NCI-H748 treated with DMSO at 0.1 percent for 48 hours (cell line): ENCODE measurements around the gene MYO9A.
"Not testable (repeated sequence)": the region's sequence is repeated elsewhere in the genome, so short reads cannot be mapped to it uniquely, and the experiment has no call there.

Experiments used
- DNase-seq: peaks from one replicate; lab custom pipeline; 2025; lab: John Stamatoyannopoulos, UW

The MYO9A gene

DNA sequence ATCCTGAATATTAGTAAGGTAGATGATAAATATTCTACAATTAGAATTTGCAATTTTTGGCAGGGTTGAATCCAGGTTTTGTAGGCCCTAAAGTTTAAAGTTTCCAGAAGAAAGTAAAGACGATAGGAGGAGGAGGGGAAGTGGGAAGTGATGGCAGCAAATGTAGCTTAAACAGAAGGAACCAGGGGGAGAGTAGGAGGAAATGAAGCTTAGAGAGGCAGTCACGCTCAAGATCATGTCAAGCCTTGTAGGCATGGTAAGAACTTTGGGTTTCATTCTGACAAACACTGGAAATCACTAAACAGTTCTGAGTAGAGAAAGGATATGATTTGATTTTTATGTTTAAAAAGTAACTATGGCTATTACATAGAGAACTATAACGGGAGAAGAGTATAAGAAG is 243.7 kb downstream of the MYO9A start:
- DNase-seq: no peak

DNA sequence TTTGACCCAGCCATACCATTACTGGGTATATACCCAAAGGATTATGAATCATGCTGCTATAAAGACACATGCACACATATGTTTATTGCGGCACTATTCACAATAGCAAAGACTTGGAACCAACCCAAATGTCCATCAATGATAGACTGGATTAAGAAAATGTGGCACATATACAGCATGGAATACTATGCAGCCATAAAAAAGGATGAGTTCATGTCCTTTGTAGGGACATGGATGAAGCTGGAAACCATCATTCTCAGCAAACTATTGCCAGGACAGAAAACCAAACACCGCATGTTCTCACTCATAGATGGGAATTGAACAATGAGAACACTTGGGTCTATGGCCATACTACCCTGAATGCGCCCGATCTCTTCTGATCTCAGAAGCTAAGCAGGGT is 259.7 kb downstream of the MYO9A start:
- not testable (repeated sequence) for DNase-seq

DNA sequence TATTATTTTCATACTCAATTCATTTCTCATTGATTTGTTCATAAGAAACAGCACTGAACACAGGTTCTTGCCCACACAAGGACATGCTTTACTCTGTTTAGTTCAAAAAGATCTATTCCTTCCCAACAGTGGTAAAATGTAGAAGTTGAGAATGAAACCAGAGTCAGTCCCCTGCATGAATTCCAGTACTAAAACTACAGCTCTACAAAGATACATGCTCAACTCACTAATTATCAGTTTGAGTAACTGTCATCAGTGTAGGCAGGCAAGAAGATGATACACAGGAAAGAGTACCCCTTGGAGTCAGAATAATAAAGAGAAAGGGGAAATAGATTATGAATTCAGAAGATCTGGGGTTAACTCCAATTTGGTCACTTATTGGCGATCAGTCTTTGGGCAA is 264.4 kb downstream of the MYO9A start:
- no peak for DNase-seq

DNA sequence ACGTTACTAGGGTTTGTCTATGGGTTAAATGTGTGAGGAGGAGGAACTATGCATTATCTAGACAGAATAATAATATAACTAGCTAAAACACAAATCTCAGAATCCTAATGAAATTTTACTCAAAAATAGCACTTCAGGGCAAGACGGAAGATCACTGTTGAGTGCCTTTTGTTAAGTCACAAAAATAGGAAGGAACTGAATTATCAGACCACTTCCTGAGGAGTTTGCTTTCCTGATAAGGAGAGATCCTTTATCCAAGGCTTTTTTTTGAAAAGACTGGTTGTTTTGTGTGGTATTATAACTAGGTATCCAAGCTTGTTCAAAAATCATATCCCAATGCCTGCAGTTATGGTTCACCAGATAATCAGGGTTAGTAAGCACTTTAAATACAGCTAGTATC is 273.0 kb downstream of the MYO9A start:
- no peak for DNase-seq

DNA sequence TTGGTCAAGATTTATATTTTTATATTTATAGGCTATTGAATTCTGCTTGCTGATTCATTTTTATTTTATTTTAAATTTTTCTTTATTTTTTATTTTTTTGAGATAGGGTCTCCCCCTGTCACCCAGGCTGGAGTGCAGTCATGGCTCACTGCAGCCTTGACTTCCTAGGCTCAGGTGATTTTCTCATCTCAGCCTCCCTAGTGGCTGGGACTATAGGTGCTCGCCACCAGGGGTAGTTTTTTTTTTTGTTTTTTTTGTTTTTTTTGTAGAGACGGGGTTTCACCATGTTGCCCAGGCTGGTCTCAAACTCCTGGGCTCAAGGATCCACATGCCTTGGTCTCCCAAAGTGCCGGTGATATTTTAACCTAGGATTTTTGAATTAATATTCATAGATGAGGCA is 276.4 kb downstream of the MYO9A start:
- DNase-seq: no peak

DNA sequence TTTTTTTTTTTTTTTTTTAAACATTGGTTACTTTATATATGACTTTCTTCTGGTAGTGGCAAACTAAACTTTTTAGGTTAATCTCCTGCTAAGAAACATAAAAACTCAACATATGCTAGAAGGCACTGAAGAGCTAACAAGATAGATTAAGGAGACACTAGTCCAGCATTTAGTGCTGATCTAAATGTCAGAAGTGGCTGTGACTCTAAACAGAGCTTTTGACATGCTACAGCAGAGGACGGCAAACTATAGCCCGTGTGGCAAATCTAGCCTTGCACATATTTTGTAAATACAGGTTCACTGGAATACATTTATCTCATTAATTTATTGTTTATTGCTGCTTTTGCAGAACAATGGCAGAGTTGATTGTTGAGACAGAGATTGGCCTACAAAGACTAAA is 287.0 kb downstream of the MYO9A start:
- DNase-seq: no peak

DNA sequence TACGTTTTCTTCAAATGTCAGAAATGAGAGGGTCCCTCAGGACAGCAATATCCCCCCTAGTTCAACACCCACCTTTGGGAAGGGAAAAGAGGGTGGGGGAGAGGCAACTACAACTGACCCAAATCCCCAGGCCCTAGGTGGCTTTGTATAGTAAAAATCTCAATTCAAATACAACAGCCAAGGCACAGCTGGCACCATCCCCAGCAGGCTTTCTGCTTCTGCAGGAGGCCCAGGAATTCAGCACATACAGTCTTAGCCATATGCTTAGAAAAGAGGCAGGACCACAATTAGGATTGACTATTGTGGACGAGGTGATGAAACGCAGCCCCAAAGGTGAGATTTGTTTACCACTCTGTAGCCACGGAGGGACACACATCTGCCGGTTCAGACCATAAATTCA is 291.8 kb downstream of the MYO9A start:
- DNase-seq: no peak

DNA sequence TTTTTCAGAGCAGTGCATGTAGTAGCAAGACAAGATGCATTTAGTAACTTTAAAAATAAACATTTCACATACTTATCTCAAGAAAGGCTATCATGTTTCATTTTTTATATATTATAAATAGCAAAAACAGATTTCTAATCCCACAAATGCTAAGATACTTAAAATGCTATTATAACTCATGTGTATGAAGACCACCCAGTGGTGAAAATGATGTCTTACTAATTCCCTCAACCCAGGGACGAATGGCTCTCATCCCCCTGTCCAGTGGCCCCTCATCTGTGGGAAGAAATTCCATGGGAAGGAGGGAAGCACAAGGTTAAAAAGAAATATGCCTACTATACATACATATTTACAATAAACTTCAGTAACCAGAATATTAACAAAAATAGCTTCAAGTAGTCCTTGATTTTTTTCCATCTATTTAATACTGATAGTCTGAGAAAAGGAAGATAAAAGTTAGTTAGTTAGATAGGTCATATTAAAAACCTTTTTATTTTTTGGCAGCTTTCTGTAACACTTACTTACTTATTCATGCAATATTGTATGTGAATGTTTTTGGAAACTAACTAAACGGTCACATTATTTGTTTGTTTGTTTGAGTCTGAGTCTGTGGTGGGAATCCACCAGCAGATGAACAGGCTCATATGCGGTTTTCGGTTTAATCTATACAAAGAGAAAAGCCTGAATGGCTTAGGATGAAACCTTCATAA is 292.8 kb downstream of the MYO9A start:
- no peak for DNase-seq

DNA sequence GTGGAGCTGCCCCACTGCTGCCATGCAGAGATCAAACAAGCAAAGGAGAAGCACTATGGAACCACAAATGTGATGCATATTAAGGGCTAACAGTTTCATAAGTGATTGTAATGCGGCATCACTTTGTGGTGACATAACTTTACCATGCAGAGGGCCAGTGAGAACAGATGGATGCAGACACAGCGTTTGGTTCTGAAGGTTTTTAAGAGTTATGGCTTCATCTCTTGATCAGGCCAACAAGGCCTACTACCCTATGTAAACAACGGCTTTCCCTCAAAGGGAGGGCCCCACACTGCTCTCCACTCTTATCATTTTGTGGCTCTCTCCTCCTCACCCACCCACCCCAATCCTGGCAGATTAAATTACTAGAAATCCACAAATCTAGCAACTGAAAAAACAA is 294.1 kb downstream of the MYO9A start:
- no peak for DNase-seq

DNA sequence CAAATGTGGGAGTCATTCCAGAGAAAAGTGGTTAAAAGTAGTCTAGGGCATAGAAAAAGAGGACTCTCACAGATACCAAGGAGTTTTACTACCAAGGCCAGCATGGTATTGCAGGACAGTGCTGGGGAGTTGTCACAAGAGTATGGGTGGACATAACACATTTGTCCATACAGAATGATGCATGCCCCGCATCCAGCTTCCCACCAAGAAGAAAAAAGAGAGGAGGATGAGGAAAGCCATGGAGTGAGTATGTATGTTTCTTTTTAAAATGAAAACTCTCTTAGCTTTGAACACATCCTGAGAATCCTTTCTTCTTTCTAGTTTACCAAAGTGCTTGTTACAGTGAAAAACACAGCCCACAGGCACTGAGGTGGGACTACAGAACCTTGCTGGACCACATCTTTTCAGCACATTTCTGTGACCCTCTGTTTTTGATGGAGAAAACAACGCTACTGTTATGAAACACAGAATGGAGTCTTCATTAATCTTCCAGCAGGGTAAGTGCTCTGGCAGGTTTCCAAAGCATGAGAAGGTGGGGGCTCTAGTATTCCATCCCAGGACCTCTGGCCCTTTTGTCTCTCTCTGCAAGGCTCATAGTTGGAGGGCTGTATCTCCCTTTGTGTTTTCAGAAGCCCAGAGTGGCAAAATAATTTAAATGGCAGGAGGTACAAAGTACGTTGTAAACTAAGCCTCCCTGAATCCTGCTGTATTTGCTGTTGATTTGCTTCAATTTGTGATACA is 294.9 kb downstream of the MYO9A start:
- DNase-seq: no peak

DNA sequence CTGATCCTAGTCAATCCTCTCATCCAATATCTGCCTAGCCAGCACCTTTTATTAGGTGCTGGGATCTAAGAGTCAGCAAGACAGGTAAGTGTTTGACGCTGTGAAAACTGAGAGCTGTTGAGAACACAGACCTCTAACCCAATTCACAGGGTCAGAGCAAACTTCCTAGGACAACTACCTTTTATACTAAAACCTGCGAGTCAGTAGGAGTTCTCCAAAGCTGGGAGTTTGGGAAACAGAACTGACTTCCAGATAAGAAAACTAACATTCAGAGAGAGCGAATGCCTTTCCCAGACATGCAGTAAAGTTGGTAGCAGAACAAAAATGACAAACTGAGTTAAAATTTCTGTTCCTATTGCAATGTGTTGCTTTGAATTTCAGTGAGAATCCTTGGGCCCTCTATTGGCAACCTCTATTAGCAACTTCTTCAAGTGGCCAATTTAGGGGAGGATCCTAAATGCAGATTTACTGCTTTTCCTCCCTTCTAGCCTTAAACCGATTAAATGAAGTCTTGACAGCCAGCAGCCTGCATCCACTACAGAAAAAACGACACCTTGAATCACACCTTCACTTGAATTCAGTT is 296.3 kb downstream of the MYO9A start:
- no peak for DNase-seq

DNA sequence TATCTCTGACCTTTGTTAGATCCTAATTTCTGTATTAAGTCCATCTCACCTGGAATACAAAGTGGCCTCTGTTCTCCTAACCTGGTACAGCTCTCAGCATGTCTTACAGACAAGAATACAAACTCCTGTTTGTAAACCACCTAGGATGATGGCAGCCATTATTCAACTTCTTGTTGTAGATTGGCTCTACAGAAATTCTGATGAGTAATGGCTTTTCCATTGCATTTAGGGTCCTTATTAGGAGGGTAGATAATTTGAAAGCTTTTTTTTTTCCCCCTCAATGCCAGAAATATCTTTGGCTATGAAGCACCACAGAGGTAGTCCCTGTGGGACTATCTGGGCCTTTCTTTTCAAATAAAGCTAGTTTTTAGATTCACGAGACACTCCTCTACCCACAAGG is 297.8 kb downstream of the MYO9A start:
- no peak for DNase-seq

DNA sequence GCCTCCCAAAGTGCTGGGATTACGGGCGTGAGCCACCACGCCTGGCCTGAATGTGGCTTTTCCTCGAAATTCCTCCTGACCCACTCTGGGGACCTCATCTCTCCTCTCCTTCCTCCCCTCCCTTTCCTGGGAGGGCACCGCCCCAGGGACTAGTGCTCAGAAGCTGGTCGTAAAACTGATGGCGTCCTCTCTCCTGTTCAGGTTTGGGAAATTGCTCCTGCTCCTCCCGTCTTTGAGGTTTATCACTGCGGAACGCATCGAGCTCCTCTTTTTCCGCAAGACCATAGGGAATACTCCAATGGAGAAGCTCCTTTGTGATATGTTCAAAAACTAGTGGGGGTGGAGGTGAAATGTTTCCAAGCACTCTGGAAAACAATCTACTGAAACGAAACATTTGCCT is 300.6 kb downstream of the MYO9A start:
- DNase-seq: no peak

DNA sequence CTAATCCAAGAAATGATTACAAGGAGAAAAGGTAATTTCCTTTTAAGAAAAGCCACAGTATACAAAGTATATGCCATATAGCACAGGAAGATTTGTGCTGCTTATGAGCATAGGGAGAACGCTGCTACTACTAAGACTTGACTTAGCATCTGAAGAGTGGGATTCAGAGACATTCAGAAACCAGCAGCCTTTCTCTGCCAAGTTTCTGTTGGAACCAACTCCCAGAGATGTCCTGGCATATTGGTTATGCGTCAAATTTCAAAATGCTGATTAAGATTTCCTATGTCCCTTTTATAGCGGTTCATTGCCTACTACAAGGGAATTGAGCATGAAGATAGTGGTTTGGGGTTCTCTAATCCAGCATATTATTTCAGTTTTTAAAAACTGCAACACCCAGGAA is 302.6 kb downstream of the MYO9A start:
- DNase-seq: no peak

DNA sequence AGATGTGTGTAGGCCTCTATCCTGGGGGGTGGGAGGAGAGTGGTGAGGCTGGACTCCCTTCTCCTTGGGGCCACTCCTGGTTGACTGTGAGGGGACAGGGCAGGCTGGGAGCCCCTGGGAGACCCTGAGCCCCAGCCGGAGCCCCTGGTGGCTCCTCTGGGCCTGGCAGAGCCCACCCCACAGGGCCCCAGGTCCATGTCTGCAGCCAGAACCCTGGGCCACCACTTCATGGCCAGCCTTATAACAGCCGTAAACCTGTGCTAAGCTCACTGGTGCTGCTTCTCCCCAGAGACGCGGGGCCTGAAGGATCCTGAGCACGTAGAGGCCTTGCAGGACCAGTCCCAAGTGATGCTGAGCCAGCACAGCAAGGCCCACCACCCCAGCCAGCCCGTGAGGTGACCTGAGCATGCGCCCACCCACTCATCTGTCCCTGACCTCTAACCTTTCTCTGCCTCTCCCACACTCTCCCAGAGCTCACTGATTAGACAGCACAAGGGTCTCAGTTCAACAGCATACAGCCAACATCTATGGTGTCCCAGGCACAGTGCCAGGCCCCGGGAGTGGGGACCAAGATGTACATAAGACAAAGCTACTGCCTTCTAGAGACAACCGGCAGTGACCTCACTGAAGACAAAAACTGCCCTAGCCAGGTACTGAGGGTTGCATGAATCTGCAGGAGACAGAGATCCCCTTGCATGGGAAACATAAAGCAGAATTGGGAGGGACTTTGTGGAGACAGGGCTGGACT is 304.1 kb downstream of the MYO9A start:
- DNase-seq: no peak

DNA sequence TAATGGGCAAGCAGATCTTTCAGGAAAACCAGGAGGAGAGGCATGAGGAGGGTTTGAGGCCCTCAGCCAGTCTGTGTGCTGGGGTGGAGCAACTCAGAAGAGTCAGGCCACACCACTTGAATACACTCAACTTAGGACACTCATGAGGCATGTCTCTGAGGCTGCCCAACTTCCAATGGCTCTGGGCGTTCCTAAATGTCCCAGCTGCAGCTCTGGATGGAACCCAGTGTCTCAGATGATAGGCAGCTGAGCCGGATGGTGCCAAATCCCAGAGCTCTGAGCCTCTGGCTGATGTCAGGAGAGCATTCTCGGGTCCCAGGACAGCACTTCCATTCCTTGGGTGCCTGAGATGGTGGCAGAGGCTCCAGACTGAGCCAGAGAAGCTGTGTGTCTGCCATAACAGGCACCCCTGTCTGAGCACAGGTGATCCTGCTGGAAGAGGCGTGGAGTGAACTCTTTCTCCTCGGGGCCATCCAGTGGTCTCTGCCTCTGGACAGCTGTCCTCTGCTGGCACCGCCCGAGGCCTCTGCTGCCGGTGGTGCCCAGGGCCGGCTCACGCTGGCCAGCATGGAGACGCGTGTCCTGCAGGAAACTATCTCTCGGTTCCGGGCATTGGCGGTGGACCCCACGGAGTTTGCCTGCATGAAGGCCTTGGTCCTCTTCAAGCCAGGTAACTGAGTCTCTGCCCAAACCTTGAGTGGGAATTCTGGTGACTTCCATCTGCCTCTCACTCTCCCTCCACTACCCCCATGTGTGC is 304.8 kb downstream of the MYO9A start:
- no peak for DNase-seq

DNA sequence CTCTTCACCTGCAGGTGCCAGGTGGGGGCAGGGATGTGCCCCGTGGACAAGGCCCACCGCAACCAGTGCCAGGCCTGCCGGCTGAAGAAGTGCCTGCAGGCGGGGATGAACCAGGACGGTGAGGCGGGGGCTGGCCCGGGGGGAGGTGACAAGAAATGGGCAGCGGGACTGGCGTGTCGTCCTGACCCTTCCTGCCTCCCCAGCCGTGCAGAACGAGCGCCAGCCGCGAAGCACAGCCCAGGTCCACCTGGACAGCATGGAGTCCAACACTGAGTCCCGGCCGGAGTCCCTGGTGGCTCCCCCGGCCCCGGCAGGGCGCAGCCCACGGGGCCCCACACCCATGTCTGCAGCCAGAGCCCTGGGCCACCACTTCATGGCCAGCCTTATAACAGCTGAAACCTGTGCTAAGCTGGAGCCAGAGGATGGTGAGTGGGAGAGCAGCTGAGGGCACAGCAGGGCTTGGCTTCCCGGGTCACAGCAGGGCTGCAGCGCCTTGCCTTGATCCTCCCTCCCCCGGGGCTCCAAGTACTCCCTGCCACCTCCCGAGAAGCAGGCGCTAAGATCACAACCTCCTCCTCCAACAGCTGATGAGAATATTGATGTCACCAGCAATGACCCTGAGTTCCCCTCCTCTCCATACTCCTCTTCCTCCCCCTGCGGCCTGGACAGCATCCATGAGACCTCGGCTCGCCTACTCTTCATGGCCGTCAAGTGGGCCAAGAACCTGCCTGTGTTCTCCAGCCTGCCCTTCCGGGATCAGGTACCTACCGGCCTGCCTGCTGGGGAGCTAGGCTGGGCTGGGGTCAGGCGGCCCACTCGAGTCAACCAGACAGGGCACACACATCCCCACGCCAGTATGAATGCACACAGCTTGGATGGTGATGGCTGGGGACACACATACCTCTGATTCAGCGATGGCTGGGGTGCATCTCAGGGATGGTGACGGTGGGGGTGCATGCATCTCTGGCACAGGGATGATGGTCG is 305.9 kb downstream of the MYO9A start:
- DNase-seq: no peak

DNA sequence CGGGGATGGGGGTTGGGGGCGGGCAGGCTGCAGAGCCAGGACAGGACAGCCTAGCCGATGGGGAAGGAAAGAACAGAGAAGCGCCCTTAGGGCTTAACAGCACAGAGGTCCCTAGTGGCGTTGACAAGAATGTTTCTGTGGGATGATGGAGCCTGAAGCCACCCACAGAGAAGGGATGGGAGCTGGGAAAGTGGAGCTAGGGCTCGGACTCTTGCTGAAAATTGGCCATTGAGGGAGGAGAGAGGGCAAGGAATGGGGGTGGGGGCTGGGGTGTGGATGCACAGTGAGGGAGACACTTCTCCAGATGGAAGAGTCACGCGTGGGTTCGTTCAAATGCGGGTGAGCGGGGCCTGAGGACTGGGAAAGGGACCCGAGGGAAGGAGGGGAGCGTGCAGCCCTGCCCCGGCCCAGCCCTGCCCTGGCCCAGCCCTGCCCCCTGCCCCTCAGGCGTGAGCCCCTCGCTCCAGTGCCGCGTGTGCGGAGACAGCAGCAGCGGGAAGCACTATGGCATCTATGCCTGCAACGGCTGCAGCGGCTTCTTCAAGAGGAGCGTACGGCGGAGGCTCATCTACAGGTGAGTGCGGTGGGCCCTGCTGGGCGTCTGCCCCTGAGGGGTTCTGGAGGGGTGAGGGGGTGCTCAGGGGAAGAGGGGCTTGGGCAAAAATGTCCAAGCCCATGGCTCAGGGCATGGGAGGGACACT is 306.8 kb downstream of the MYO9A start:
- DNase-seq: no peak

DNA sequence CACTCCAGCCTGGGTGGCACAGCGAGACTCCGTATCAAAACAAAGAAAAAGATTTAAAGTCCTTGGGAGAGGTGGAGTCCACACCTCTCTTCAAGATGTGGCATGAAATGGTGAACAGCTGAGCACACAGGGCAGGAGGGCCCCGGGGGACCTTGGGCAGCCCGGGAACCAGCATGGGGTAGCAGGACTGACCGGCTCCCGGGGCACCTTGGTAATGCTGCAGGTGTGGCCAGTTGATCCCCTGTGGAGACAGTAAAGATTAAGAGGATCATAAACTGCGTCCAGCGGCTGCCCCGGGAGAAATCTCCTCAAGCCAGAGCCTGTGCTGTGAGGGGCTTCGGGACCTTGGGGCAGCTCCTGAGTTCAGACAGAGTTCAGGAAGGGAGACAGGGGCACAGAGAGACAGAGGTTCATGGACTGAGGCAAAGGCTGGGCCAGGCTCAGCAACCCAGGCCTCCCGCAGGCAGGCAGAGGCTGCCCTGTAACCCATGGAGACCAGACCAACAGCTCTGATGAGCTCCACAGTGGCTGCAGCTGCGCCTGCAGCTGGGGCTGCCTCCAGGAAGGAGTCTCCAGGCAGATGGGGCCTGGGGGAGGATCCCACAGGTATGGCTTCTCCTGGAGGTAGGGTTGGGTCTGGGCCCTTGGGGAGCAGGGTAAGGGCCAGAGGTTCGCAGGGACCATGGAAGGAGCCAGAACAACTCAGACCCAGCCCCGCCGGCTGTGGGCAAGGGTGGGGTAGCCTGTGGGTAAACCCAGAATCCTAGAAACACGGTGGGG is 307.5 kb downstream of the MYO9A start, which contains the start of gene NR2E3:
NR2E3 (plus strand) TSS at position 299 of the 780 bp plus-strand sequence; CDS start at position 489, 190 bp downstream.
- DNase-seq: no peak
